HG03571 (cell line): Measurements from ENCODE around the gene FER1L5.
A peak's percentile ranks its signal among the peaks of the same experiment; 100 is the strongest.

ENCODE experiments used
- ATAC-seq: cut with Tn5 transposase; IDR thresholded peaks from one replicate; pipeline ENCODE4 v1.9.1; 2021; ENCODE audit not compliant: unreplicated experiment

FER1L5 gene

DNA sequence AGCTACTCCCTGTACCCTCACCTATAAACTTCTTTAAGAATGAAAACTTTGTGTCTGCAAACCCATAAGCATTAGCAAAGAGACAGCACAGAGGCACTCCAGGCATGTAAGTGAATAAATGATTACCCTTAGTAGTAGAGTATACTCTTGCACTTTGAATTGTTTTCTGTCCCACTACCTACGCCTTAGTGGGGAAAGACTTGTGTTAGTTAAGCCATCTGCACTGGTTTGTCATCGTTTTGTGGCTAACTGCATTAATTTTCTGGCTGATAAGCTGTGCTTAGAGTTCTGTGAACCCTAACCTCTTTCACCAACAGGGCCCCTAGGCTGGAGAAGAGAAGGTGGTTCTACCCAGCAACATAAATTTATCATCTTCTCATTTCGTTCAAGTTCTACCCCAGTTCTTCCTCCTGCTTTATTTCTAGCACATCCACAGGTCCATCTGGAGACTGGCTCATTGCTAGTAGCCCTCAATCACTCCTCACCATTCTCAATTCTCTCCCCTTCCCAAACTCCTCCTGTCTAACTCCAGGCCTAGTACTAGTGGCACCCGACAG is 96.6 kb downstream of the FER1L5 start:
- no peak for ATAC-seq

DNA sequence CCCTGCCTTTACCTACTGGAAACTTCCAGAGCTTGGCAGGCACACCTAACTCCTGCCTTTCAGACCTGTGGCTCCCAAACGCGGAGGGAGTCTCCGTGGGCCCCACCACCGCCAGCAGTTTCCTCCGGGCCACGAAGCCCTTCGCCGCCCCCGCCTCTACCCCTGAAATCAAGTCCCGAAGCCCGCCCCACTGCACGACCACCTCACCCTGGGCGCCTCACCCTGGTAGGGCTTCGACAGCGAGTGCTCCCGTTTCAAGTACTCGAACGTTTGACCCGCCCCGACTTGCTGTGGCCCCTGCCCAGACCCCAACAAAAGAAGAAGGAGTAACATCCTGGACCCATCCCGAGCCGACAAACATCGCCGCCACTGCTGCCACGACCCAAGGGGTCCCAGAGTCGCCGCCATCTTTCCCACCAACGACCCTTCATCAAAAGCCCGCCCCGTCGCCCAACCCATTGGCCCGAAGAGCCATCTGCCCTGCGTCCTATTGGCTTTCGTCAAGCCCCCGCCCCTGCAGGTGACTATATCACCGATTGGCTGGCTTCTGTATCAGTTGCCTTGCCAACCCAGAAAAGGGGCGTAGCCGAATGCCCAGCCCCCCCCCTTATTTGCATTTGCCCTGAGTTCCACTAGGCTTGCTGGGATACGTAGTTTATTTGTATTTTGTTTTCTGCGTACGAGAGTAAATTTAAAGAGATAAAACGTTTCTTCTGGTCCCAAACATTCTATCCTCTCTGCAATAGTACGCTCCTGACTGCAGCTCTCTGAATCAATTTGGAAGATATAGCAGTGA is 97.3 kb downstream of the FER1L5 start, which contains the start of gene LMAN2L:
LMAN2L (minus strand) TSS at position 432 of the 796 bp plus-strand sequence; CDS start at position 408, 24 bp downstream.
- ATAC-seq = peak; percentile 97

DNA sequence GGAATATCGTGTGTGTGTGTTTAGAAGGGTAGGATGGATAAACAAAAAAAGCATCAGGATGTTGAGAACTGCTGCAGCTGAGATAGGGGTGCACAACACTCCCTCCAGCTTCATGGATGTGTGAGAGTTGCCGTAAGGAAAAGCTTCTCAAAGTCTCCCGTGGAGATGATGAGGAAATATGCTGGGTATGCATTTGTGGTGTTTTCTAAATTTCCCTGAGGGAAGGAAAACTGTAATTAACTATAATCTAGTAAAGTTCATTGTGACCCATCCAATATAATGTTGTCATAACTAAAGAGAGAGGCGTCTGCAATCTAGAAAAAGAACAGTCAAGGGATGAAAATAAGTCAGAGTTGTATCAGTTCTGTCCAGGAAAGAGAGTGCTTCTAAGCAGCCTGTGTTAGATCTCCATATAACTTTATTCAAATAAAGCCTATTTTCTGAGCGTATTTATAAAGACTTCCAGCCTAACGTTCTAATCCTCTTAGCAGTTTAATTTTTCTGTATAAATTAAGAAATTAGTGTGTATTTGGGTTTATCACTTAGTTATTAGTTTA is 104.6 kb downstream of the FER1L5 start:
- ATAC-seq = no peak

DNA sequence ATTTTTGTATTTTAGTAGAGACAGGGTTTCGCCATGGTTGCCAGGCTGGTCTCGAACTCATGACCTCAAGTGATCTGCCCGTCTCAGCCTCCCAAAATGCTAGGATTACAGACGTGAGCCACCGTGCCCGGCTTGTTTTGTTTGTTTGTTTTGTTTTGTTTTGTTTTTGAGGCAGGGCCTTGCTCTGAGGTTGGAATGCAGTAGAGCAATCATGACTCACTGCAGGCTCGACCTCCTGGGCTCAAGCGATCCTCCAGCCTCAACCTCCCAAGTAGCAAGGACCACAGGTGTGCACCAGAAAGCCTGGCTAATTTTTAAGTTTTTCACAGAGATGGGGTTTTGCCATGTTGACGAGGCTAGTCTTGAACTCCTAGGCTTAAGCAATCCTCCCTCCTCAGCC is 109.2 kb downstream of the FER1L5 start:
- no peak for ATAC-seq

DNA sequence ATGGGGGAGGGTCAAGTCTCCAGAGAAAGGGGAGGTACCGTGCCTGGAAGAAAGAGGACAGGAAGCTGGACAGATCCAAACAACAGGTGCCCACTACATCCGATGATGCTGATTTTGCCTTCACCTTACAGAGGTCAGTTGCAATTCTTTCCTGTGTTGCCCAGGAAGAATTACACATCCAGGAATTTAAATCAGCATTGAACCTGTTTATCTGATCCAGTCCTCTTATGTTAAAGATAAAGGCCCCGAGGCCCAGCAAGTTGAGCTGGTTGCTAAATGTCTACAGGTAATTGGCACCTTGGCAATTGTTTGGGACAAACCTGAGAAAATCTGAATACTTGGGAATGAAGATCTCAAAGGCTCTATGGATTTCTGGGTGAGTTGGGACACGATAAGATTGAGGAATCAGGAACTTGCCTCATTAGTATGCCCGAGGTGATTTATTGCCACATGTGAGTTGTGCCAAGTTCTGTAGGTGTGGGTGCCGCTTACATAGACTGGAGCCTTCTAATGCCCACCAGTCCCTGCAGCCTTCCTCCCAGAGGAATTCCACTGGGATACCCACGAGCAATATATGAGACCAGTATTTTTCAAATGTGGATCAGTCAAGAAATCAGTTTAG is 111.2 kb downstream of the FER1L5 start:
- no peak for ATAC-seq

DNA sequence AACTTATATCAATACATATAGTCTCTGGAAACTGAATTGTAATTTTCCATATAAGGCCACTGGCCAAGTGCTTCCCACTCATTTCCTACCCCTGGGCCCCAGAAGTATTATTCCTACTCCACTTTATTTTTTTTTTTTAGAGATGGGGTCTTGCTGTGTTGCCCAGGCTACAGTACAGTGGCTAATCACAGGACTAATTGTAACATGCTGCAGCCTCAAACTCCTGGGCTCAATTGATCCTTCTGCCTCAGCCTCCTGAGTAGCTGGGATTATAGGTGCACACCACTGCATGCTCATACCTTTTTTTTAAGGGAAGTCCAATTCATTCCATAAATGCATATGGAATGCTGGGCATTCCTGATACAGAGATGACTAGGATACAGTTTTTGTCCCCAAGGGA is 111.8 kb downstream of the FER1L5 start:
- ATAC-seq = no peak
